Fibroblast of the aortic adventitia (primary cell): ENCODE results near the gene HSF5. TPM values are rescaled to one million over a fixed set of nuclear protein-coding genes. Genes with fewer than 3 reads are reported as not detected.

Experiments used
- DNase-seq: peaks from one replicate; pipeline ENCODE4 v3.0.0-alpha.2; 2010; ENCODE audit warnings: low read depth
- H3K4me3 ChIP-seq: 2 replicates; pipeline ENCODE4 v1.5.1; 2011; ENCODE audit warnings: low read depth, mild to moderate bottlenecking, control low read depth, low read length, moderate library complexity
- CTCF ChIP-seq: IDR thresholded peaks from 2 replicates; pipeline ENCODE4 v1.5.1; 2011; ENCODE audit warnings: mild to moderate bottlenecking, low read length, control low read depth, inconsistent platforms; ENCODE audit not compliant: insufficient read depth
- total RNA-seq: library from RNA; depleted of rRNA; stranded (reverse); fragments of >200 nt; gene quantifications from 2 replicates; pipeline ENCODE4 v1.2.3, GENCODE V29; 2012; ENCODE audit warnings: low replicate concordance

Gene HSF5
- total RNA-seq, 1 donor, result not detected

- DNase-seq, result no peak
- no peak for TF ChIP-seq CTCF
- peak overlapping the region; percentile 81 for H3K4me3 ChIP-seq
Measured at GRCh38 chr17:58513267-58513964, 25.2 kb upstream of the HSF5 start.

GRCh38 chr17:58510075-58510474, 21.9 kb upstream of the HSF5 start:
- no peak for TF ChIP-seq CTCF
- no peak for DNase-seq
- H3K4me3 ChIP-seq, result no peak overlapping the region

GRCh38 chr17:58508341-58509067, 20.3 kb upstream of the HSF5 start:
- TF ChIP-seq CTCF, result no peak
- no peak overlapping the region for H3K4me3 ChIP-seq
- no peak for DNase-seq

GRCh38 chr17:58507123-58507634, 19.0 kb upstream of the HSF5 start:
- no peak for DNase-seq
- H3K4me3 ChIP-seq, result no peak overlapping the region
- no peak for TF ChIP-seq CTCF

GRCh38 chr17:58506354-58507080, 18.3 kb upstream of the HSF5 start:
- no peak overlapping the region for H3K4me3 ChIP-seq
- TF ChIP-seq CTCF, result no peak
- DNase-seq, result no peak

- DNase-seq, result no peak
- TF ChIP-seq CTCF, result no peak
- H3K4me3 ChIP-seq, result no peak overlapping the region
Measured at GRCh38 chr17:58504826-58505351, 16.7 kb upstream of the HSF5 start.
